OCI-M2 (cell line): ENCODE data around the gene SYT15.
"Not testable (repeated sequence)": the region's sequence is repeated elsewhere in the genome, so short reads cannot be mapped to it uniquely, and the experiment has no call there.

Source experiments
- DNase-seq: peaks from one replicate; lab custom pipeline; 2025; ENCODE audit not compliant: unreplicated experiment; lab: John Stamatoyannopoulos, UW

The SYT15 gene

DNA sequence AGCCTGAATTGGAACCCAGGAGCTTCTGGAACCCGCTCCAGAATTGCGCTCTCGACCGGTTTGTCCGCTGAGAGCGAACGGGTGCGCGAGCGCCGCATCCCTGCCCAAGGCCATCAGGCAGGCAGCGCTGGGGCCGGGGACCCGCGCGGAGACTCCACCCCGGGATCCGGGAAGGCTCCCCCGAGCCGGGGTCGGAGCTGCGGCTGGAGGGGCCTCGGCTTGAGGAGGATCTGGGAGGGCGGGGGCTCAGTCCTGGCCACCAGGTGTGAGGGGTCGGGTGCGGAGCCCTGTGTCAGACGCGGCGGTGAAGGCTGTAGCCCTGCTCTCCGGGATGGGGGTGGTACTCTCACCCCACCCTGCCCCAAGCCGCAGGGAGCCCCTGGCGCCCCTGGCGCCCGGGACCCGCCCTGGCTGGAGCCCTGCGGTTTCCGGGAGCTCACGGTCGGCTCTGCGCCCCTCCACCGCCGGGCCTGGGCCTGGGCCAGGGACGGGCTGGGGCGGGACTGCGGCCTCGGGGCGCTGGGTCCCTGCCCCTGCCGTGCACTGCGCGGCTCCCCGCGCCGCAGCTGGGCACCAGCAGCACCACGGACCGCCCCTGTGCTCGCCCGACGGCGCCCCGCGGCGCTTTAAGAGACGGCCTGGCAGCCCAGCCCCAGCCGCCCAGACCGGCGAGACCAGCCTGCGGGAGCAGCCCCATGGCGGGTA lies at the start of gene SYT15:
Gene SYT15 (plus strand): TSS at position 655 of the 705 bp plus-strand sequence. CDS start 41 bp downstream, at position 696.
- not testable (repeated sequence) for DNase-seq

- DNase-seq = not testable (repeated sequence)
Observed at GRCh38 chr10:46529742-46530141, 49.2 kb upstream of the SYT15 start.

GRCh38 chr10:46530249-46531186 lies 48.4 kb upstream of the SYT15 start:
- DNase-seq = no peak

DNA sequence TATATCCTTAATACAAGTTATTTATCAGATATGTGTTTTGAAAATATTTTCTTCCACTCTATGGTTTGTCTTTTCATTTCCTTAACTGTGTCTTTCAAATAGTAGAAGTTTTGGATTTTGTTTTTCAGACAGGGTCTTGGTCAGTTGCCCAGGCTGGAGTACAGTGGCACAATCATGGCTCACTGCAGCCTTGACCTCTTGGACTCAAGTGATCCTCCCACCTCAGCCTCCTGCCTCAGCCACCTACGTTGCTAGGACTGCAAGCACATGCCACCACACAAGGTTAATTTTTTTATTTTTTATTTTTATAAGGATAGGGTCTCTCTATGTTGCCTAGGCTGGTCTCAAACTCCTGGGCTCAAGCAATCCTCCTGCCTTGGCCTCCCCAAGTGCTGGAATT lies 46.7 kb upstream of the SYT15 start:
- not testable (repeated sequence) for DNase-seq

- DNase-seq = no peak
Observed at GRCh38 chr10:46534828-46535524, 44.0 kb upstream of the SYT15 start.

DNA sequence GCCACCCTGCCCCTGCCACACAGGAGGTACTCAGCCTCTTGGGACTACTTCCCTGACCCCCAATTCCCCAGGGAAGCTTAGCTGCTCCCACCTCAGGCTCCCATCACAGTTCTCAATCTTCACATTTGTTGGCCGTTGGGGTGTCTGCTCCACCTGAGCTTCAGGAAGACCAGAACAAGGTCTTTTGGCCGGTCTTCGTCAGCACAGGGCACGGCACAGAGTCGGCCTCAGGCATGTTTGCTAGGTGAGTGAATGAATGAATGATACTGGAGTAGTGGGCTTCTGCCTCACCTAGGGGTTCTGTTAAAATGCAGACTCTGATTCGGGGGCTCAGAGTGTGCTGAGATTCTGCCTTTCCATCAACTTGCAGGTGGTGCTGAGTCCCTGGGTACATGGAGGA lies 42.8 kb upstream of the SYT15 start:
- no peak for DNase-seq

DNA sequence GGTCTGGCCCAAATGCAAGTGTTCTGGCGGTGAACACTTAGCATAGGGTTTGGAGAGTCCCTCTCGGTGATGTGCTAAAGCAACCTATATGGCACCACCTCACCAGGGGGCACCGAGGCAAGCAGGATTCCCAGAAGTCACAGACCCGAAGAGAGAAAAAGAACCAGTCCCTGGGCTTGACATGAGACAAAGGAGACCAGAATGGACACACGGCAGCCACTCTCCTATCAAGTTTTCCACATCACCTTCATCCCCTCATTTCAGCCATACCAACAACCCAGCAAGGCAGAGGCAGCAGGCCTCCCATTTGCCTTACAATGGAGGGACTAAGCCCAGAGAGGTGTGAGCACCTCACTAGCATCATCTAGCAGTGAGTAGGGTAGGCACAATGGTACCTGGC lies 42.1 kb upstream of the SYT15 start:
- DNase-seq = no peak

DNA sequence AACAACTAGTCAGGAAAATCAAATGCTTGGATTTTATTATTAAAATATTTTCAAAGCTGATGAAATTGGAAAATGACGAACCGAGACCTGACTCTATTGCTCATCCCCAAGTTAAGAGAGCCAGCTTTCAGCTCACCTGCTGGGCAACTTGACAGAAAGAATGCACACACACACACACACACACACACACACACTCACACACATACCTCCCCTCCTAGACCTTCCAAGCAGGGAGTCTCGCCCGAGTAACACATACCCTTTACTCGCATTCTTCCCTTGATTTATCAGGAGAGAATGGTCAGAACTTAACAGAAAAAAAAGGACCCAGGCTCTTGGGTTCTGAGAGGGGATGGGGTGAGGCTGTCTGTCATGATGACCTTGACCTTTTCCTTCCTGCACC lies 41.6 kb upstream of the SYT15 start:
- no peak for DNase-seq

GRCh38 chr10:46538155-46538554 lies 40.8 kb upstream of the SYT15 start:
- no peak for DNase-seq

DNA sequence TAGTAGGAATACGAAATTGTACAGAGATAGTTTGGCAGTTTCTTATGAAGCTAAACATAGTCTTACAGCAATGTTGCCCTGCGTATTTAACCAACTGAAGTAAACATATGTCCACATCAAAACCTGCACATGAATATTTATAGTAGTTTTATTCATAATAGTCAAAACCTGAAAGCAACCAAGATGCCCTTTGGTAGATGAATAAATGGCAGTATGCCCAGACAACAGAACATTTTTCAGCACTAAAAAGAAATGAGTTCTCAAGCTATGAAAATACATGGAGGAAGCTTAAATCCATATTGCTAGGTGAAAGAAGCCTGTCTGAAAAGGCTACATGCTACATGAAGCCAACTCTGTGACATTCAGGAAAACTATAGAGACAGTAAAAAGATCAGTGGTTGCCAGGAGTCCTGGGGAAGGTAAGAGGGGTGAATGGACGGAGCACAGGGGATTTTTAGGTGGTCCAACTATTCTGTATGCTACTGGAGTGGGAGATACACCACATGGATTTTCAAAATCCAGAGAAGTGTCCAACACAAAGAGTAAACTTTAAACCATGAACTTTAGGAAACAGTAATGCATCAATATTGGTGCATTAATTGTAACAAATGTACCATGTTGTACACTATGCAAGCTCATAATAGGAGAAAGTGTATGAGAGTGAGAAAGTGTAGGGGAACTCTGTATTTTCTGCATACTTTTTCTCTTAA lies 40.1 kb upstream of the SYT15 start:
- no peak for DNase-seq

DNA sequence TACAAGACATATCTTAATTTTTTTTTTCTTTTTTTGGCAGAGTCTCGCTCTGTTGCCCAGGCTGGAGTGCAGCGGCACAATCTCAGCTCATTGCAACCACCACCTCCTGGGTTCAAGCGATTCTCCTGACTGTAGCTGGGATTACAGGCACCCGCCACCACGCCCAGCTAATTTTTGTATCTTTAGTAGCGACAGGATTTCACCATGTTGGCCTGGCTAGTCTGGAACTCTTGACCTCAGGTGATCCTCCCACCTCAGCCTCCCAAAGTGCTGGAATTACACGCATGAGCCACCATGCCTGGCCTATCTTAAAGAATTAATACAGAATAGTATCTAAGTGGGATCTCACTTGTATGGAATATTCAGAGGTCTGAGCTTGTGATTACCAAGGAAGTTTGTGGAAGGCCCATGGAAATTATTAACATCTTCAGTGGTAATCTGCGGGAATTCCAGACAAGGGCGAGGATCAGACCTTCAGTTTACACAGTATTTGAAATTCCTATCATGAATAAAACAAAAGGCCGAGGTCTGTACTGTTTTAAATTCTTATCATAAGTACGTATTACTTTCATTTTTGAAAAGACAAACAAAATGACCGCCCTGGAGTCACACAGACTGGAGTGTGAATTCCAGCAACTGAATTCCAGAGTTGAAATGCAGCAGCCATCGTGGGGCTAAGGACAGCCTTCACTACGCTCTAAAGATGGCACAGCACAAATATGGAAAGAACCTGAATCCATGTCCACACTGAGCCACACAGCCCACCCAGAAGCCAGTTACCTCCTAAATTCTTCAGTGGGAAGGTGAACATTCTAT lies 39.1 kb upstream of the SYT15 start:
- no peak for DNase-seq

DNA sequence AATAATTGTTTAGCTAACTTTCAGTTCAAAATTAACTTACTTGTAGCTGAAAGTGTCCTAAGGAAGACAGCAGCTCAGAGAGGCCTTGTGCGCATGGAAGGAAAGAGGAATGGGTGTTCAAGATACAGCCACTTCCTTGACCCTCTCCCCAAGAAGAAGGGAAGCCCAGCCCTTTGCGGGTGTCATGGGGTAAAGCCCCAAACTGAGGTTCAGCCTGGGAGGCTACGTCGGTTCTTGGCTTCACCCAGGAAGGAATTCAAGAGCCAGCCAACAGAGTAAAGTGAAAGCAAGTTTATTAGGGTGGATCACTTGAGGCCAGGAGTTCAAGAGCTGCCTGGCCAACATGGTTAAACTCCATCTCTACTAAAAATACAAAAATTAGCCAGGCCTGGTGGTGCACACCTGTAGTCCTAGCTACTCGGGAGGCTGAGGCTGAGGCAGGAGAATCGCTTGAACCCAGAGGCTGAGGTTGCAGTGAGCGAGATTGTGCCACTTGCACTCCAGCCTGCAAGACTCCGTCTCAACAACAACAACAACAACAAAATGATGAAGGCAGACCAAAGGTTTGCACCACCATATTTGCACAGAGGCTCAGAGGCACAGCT lies 38.4 kb upstream of the SYT15 start:
- DNase-seq = no peak

- no peak for DNase-seq
Observed at GRCh38 chr10:46541017-46541661, 37.8 kb upstream of the SYT15 start.

DNA sequence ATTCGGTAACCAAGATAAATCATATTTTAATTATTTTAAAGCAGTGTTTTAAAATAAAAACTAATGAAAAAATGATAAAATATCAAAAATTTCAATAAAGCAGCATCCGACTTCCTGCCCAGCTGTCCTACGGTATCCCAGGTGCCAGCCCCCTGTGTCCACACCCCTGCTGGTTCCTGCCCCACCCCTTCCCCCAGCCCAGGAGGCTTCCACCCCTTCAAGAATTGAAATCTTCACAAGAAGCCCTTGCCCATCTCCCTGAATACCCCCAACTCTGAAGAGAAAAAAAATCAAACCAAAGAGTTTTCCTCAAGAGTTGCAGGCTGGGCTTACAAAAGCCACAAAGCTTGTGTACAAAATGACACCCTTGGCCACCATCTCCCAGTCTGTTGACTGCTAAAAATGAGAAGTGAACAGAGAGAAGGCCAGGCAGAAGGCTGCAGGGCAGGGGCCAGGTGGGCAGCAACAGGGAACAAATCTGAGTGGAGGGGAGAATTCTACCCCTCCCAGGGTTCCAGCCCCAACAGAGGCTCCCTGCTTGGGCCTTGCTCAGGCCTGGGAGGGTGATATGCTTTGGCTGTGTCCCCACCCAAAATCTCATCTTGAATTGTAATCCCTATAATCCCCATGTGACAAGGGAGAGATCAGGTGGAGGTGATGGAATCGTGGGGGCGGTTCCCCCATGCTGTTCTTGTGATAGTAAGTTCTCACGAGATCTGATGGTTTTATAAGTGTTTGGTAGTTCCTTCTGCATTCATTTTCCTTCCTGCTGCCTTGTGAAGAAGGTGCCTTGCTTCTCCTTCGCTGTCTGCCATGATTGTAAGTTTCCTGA lies 37.0 kb upstream of the SYT15 start:
- DNase-seq = no peak

DNA sequence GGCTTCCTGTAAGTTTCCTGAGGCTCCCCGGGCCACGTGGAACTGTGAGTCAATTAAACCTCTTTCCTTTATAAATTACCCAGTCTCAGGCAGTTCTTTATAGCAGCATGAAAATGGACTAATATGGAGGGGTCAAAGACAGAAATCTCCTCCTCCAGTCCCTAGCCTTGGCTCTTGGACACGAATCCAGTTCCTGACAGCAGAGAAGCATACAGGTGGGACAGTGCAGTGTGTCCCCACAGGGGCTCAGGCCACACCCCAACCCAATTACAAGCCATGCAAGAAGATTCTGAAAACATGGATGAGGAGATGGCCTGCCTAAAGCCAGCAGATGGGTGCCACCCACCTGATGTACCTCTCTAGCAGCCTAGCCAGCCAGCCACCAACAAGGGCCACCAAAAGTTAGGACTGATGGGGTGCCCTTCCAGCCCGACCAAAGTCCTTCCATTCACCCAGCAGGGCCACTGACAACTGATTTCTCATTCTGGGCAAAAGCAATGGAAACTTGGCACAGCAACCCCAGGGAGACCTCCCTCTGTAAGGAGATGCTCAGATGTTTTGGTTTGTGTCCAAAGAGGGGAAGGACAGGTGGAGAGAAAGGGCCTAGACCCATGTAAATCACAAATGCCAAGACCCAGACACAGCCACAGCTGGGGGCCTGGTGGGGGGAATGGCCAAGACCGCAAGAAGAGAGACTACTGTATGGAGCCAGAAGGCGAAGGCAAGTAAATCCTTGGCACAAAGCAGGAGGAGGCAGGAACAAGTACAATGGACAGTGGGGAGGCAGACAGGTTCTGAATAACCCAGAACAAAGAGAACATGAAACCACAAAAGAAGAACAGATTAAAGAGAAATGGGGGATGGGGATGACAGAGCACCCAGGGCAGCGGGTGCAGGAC lies 36.1 kb upstream of the SYT15 start:
- DNase-seq = no peak

DNA sequence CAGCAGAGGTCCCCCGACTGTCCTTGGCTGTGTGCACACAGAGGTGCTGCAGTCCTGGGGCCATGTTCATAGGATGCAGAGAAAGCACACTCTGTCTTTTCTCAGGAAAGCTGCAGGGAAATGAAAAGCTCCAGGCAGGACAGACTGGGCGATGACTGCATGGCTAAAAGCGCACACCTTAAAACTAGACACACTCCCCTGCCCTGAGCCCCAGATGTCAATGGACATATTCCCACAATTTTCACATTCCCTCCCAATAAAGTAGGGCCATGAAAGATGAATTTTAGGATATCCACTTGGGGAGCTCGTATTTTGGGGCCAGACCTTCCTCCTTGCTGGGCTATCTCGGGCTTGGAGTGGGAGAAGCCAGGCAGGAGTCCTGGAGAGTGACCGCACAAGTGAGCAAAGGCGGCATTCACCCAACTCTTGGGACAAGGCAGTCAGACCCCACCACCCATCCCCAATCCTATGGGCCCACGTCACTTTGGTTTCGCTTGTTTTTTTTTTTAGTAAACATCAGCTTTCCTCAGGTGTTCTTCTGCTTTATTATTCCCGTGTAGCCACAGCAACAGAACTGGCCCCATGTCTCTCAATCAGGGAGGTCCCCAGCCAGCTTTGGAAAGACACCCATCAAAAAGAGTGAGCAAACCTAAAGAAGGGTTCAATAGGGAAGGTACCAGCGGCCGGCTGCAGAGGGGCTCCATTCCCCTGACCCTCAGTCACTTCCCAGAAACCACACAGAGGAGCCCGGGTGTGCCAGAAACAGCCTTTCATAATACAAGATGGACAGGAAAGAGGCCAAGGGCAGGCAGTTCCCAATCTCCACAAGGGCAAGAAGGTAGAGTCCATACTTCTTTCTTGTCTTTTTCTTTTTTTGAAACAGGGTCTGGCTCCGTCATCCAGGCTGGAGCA lies 35.2 kb upstream of the SYT15 start:
- no peak for DNase-seq
